OCI-LY7 (cell line): ENCODE results near the gene MYO9B.
"Not testable (repeated sequence)": the region's sequence is repeated elsewhere in the genome, so short reads cannot be mapped to it uniquely, and the experiment has no call there.

Experiments used
- CTCF ChIP-seq: fragments of 200-600 bp; sonication (generic); conservative IDR thresholded peaks from 2 replicates; pipeline ENCODE4 v1.5.1; 2014; ENCODE audit warnings: mild to moderate bottlenecking, antibody characterized with exemption, low read length, moderate library complexity, mixed read lengths
- EZH2phosphoT487 ChIP-seq: fragments of 200-600 bp; sonication (generic); IDR thresholded peaks from 2 replicates; pipeline ENCODE4 v1.6.1; 2018; ENCODE audit warnings: low read depth, borderline replicate concordance, mild to moderate bottlenecking, mixed run types, antibody characterized with exemption, low read length, moderate library complexity, mixed read lengths

GRCh38 chr19:17138052-17138846, 62.7 kb downstream of the MYO9B start:
- not testable (repeated sequence) for TF ChIP-seq CTCF, EZH2phosphoT487
